ENCODE measurements around the gene INPPL1. TPM values are rescaled to one million over a fixed set of nuclear protein-coding genes. Genes with fewer than 3 reads are reported as not detected.

INPPL1 gene
- total RNA-seq, 3 donors from 2014 or later = 122 to 205 (median 151) TPM

- Histone ChIP-seq H3K4me1 (ENCODE audit: low read depth) (no peaks in the 10 kb centered on the region), H3K4me3 (no peak overlapping the region), H3K9me3 (no peaks in the 10 kb centered on the region), H3K36me3 (ENCODE audit: low read depth) (no peaks in the 10 kb centered on the region)
- TF ChIP-seq CTCF (IDR thresholded peaks at IDR 0.05) = no peak
- intact Hi-C loops (cut with DNase I, micrococcal nuclease) = no loop called here
- DNase-seq (no peak), ATAC-seq (no peak)
Measured at GRCh38 chr11:72287293-72287692, 62.7 kb downstream of the INPPL1 start.

Other genes starting within 250 kb of the INPPL1 start
- 10 to 100 TPM in 2 of 3 donors, 1 to 10 TPM in 1; 7.6 to 14.5 (median 13.7) TPM for gene IL18BP, start 225.9 kb upstream of the INPPL1 start, total RNA-seq
- 100 to 1,000 TPM; 173 to 301 (median 248) TPM for gene NUMA1, start 144.2 kb upstream of the INPPL1 start, total RNA-seq
- gene LRRC51, start 143.9 kb upstream of the INPPL1 start, total RNA-seq = 1 to 10 TPM; 7.5 to 9.4 (median 9.4) TPM
- gene LAMTOR1, start 121.5 kb upstream of the INPPL1 start, total RNA-seq = 100 to 1,000 TPM in 2 of 3 donors, 10 to 100 TPM in 1; 82.0 to 114 (median 107) TPM
- under 1 TPM in 1 of 3 donors, not detected in 2; 0.39 TPM for gene TOMT, start 118.8 kb upstream of the INPPL1 start, total RNA-seq
- gene ANAPC15, start 112.1 kb upstream of the INPPL1 start, total RNA-seq = 10 to 100 TPM; 37.9 to 52.1 (median 39.0) TPM
- not detected for gene FOLR3, start 89.0 kb upstream of the INPPL1 start, total RNA-seq
- gene FOLR1, start 32.6 kb upstream of the INPPL1 start, total RNA-seq = not detected
- 10 to 100 TPM in 2 of 3 donors, 1 to 10 TPM in 1; 3.2 to 29.4 (median 13.8) TPM for gene FOLR2, start 8.0 kb upstream of the INPPL1 start, total RNA-seq
- gene PHOX2A, start 19.4 kb downstream of the INPPL1 start, total RNA-seq = 1 to 10 TPM in 1 of 3 donors, under 1 TPM in 2; 0.55 to 2.6 (median 0.60) TPM
- 10 to 100 TPM in 2 of 3 donors, 1 to 10 TPM in 1; 8.9 to 21.4 (median 15.3) TPM for gene CLPB, start 209.8 kb downstream of the INPPL1 start, total RNA-seq

All from mucosa of descending colon (tissue), 3 donors.